KMS-11 (cell line): ENCODE measurements around the gene DPM3.

Source experiments
- H2AFZ ChIP-seq: fragments of 200-600 bp; sonication (generic); 2 replicates; pipeline ENCODE4 v1.6.1; 2016; ENCODE audit warnings: antibody characterized with exemption, mixed run types, low read depth
- H3K27ac ChIP-seq: fragments of 200-600 bp; sonication (generic); 2 replicates; pipeline ENCODE4 v1.6.1; 2016; ENCODE audit warnings: mild to moderate bottlenecking, mixed run types
- H3K27me3 ChIP-seq: fragments of 200-600 bp; sonication (generic); 2 replicates; pipeline ENCODE4 v1.6.1; 2017; ENCODE audit warnings: mild to moderate bottlenecking, low read depth, mixed run types, moderate library complexity; ENCODE audit not compliant: insufficient read depth
- H3K36me3 ChIP-seq: fragments of 200-600 bp; sonication (generic); 2 replicates; pipeline ENCODE4 v1.6.1; 2017; ENCODE audit warnings: mild to moderate bottlenecking, mixed run types; ENCODE audit not compliant: insufficient read depth
- H3K4me1 ChIP-seq: fragments of 200-600 bp; sonication (generic); 2 replicates; pipeline ENCODE4 v1.6.1; 2016; ENCODE audit warnings: mild to moderate bottlenecking, low read depth, mixed run types; ENCODE audit not compliant: poor library complexity, severe bottlenecking
- H3K4me2 ChIP-seq: fragments of 200-600 bp; sonication (generic); 2 replicates; pipeline ENCODE4 v1.7.0; 2016; ENCODE audit warnings: mild to moderate bottlenecking, mixed run types
- H3K4me3 ChIP-seq: fragments of 200-600 bp; sonication (generic); IDR thresholded peaks from 2 replicates; pipeline ENCODE4 v1.6.1; 2017; ENCODE audit warnings: low read depth, low read length, mixed read lengths; ENCODE audit not compliant: insufficient read depth
- H3K79me2 ChIP-seq: fragments of 200-600 bp; sonication (generic); 2 replicates; pipeline ENCODE4 v1.6.1; 2016; ENCODE audit warnings: low read depth, mixed run types; ENCODE audit not compliant: insufficient read depth
- H3K9ac ChIP-seq: fragments of 200-600 bp; sonication (generic); 2 replicates; pipeline ENCODE4 v1.6.1; 2016; ENCODE audit warnings: mild to moderate bottlenecking, mixed run types
- H4K20me1 ChIP-seq: fragments of 200-600 bp; sonication (generic); 2 replicates; pipeline ENCODE4 v1.6.1; 2016; ENCODE audit warnings: mild to moderate bottlenecking, mixed run types; ENCODE audit not compliant: insufficient read depth
- TF ChIP-seq, protein P1 (sequence below): fragments of 200-600 bp; sonication (generic); conservative IDR thresholded peaks from 2 replicates; pipeline ENCODE4 v1.6.1; 2017; ENCODE audit warnings: low read depth, mild to moderate bottlenecking, antibody characterized with exemption, low read length, moderate library complexity, mixed read lengths

The DPM3 gene

DNA sequence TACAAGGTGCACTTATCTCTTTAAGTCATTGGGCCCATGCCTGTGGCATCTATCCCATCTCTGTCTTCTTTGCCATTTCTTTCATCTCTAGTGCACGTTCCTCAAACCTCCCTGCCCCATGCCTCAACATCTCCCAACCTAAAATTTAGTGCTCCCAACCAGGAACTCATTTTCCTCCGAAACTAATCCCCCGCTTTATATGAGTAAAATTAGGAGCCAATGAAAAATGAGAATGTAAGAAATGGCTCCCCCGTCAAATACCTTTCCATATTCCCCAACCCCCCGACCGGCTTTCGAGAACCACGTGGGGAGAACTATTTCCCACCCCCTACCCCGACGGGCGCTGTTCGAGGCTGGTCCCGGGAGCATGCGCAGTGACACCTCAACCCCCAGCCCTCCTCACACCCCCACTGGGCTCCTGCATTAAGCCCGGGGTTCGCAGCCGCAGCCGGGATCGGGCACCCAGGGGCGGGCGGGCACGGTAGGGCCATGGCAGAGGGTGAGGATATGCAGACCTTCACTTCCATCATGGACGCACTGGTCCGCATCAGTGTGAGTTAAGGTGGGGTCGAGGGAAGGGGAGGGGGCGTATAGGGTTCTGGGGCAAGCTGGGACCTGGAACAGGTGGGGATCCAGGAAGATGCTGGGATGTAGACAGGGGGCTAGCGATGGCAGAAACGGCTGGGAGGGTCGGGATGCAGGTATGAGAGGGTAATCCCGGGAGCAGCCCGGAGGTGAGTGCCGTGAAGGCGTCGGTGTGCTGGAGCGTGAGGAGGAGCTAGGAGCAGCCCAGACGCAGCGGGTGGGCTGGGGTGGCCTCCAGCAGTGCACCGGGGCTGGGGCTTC lies 33.4 kb upstream of the DPM3 start, which contains the start of gene TRIM46:
TRIM46 (plus strand) TSS at position 372 of the 846 bp plus-strand sequence; CDS start at position 490, 118 bp downstream.
- Histone ChIP-seq H4K20me1 (no peaks in the 10 kb centered on the region), H3K27ac (peak within 1 kb of the TSS; percentile 53), H3K4me3 (peak within 1 kb of the TSS; percentile 92), H3K9ac (peak within 1 kb of the TSS; percentile 74), H3K36me3 (no peaks in the 10 kb centered on the region; the same call in 1 of the 2 replicates), H2AFZ (peak within 1 kb of the TSS; percentile 68), H3K4me1 (peaks cover 38% of the 10 kb centered on the region), H3K4me2 (peak within 1 kb of the TSS; percentile 97), H3K27me3 (no peaks in the 10 kb centered on the region), H3K79me2 (peaks cover 18% of the 10 kb centered on the region)
- TF ChIP-seq, protein P1, sequence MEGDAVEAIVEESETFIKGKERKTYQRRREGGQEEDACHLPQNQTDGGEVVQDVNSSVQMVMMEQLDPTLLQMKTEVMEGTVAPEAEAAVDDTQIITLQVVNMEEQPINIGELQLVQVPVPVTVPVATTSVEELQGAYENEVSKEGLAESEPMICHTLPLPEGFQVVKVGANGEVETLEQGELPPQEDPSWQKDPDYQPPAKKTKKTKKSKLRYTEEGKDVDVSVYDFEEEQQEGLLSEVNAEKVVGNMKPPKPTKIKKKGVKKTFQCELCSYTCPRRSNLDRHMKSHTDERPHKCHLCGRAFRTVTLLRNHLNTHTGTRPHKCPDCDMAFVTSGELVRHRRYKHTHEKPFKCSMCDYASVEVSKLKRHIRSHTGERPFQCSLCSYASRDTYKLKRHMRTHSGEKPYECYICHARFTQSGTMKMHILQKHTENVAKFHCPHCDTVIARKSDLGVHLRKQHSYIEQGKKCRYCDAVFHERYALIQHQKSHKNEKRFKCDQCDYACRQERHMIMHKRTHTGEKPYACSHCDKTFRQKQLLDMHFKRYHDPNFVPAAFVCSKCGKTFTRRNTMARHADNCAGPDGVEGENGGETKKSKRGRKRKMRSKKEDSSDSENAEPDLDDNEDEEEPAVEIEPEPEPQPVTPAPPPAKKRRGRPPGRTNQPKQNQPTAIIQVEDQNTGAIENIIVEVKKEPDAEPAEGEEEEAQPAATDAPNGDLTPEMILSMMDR: peak; percentile 96

DNA sequence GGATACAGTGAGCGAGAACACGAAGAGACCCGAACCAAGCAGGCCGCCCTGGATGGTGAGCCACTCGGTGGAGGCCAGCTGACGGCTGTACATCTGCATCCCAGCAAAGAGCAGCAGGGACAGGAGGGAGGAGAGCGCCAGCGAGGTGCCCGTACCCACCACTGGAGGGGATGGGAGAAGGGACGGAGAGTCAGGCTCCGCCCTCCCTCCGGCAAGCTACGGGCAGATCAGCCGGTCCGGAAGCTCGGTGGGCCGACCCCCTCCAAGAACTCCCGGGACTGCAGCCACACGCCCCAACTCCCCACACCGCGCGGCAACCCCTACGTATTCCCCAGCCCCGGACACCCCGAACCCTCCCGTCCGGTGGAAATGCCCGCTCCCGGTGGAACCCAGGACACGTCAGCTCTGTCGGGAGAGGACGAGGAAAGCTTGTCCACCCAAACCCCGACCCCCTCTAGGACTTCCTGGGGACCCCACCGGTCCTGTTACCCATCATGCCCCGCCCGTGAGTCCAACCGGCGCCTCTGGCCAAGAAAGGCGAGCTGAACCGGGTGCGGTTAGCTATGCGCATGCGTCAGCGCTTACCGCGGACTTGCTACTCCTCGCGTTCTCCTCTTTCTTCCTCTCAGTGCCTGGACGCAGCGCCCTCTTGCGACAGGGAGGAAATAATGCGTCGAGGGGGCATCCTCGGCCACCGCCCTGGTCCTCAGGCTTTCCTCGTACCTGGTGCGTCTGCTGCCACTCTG lies 32.6 kb upstream of the DPM3 start, which contains the start of gene KRTCAP2:
KRTCAP2 (minus strand) TSS at position 573 of the 746 bp plus-strand sequence; CDS start at position 493, 80 bp downstream.
- Histone ChIP-seq H3K36me3 (no peaks in the 10 kb centered on the region; the same call in 1 of the 2 replicates), H4K20me1 (no peaks in the 10 kb centered on the region), H3K4me2 (peak within 1 kb of the TSS; percentile 97), H2AFZ (peak within 1 kb of the TSS; percentile 68), H3K27me3 (no peaks in the 10 kb centered on the region), H3K4me1 (peaks cover 41% of the 10 kb centered on the region), H3K4me3 (peak within 1 kb of the TSS; percentile 92), H3K79me2 (peaks cover 18% of the 10 kb centered on the region), H3K9ac (peak within 1 kb of the TSS; percentile 74), H3K27ac (peak within 1 kb of the TSS; percentile 53)
- TF ChIP-seq, protein P1: peak; percentile 100

DNA sequence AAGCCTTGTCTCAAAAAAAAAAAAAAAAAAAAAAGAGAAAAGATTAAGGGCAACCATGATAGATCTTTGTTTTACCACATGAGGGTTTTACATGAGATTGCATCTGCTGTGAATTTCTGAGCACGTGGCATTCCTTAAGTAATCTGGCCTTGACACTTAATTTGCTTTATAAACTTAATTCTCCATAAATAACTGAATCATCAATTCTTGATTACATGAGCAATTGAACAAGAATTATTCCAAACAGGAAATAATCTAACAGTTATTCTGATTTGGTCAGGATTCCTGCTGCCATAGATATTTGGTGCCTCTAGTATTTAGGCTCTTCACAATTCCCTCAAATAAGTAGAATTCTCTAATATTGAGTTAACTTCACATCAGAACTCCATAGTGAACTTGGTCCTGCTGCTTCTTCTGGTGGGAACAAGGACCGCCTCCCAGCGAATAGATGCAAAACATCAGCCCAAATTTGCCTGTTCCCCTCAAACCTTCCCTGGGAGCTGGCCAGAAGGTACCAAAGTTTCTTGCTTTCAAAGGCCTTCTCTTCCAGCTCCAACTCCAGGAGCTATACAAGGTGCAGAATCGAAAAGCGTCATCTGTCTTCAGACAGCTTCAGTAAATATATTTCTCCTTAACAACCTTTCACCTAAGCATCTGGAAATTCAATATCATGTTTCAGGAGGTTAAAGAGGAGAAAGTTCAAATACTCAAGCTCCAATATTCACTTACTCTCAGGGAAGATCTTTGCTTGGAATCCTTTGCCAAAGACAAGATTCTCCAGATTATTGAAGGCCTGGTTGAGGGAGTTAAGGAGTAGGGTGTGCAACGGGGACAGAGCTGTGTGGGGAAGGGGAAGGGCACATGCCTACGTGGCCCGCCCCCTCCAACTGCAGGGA lies 31.8 kb upstream of the DPM3 start:
- Histone ChIP-seq H3K36me3 (no peaks in the 10 kb centered on the region; the same call in 1 of the 2 replicates), H3K4me1 (peaks cover 45% of the 10 kb centered on the region), H3K4me2 (peak overlapping the region; percentile 97), H3K79me2 (peaks cover 18% of the 10 kb centered on the region), H3K27ac (peak overlapping the region; percentile 53), H3K27me3 (no peaks in the 10 kb centered on the region), H3K4me3 (peak overlapping the region; percentile 92), H2AFZ (peak overlapping the region; percentile 68), H3K9ac (peak overlapping the region; percentile 74), H4K20me1 (no peaks in the 10 kb centered on the region)
- TF ChIP-seq, protein P1: no peak

DNA sequence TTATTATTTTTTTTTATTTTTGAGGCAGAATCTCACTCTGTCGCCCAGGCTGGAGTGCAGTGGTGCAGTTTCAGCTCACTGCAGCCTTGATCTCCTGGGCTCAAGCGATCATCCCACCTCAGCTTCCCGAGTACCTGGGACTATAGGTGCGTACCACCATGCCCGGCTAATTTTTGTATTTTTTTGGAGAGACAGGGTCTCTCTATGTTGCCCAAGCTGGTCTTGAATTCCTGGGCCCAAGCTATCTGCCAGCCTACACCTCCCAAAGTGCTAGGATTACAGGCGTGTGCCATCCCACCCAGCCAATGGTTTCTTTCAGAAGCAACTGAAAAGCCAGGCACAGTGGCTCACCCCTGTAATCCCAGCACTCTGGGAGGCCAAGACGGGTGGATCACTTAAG lies 30.5 kb upstream of the DPM3 start:
- no peaks in the 10 kb centered on the region; the same call in 1 of the 2 replicates for H3K36me3 ChIP-seq
- no peaks in the 10 kb centered on the region for H3K27me3 ChIP-seq
- TF ChIP-seq, protein P1: no peak; the same call in 1 of the 2 replicates
- no peaks in the 10 kb centered on the region for H4K20me1 ChIP-seq
- H3K9ac ChIP-seq: no peak overlapping the region
- H3K79me2 ChIP-seq: peaks cover 18% of the 10 kb centered on the region
- no peak overlapping the region for H3K4me2 ChIP-seq
- no peak overlapping the region for H2AFZ ChIP-seq
- H3K27ac ChIP-seq: no peak overlapping the region
- H3K4me1 ChIP-seq: peaks cover 32% of the 10 kb centered on the region
- no peak overlapping the region for H3K4me3 ChIP-seq
